Measurements from ENCODE around the gene RNF135. TPM values are rescaled to one million over a fixed set of nuclear protein-coding genes. Genes with fewer than 3 reads are reported as not detected.

Gene RNF135
- total RNA-seq, 4 donors from 2014 or later, result 4.4 to 9.3 (median 6.5) TPM

- no peak overlapping the region for H3K27ac ChIP-seq
- H3K36me3 ChIP-seq, result no peaks in the 10 kb centered on the region
- in situ Hi-C loops (cut with MboI; ENCODE audit: low sequenced_read_pairs in 4 of 4), result no loop called here
- DNase-seq (no peak), ATAC-seq (no peak)
- H3K9me3 ChIP-seq, result no peaks in the 10 kb centered on the region
- no peaks in the 10 kb centered on the region for H3K4me1 ChIP-seq
- H3K27me3 ChIP-seq, result no peaks in the 10 kb centered on the region
- TF ChIP-seq POLR2A (IDR thresholded peaks at IDR 0.05) (no peak), CTCF (IDR thresholded peaks at IDR 0.05 in 4 of 5, conservative IDR thresholded peaks at IDR 0.05 in 1 of 5) (no peak)
- H3K4me3 ChIP-seq, result no peak overlapping the region
- intact Hi-C loops (cut with DNase I; ENCODE audit: low total_unique reads), result no loop called here
Observed at GRCh38 chr17:31048142-31048541, 77.3 kb downstream of the RNF135 start.

- H3K27ac ChIP-seq, result no peak overlapping the region
- no peaks in the 10 kb centered on the region for H3K36me3 ChIP-seq
- H3K4me1 ChIP-seq, result no peaks in the 10 kb centered on the region
- no peaks in the 10 kb centered on the region for H3K9me3 ChIP-seq
- in situ Hi-C loops (cut with MboI; ENCODE audit: low sequenced_read_pairs in 4 of 4), result no loop called here
- intact Hi-C loops (cut with DNase I; ENCODE audit: low total_unique reads), result no loop called here
- no peaks in the 10 kb centered on the region for H3K27me3 ChIP-seq
- TF ChIP-seq POLR2A (IDR thresholded peaks at IDR 0.05), result no peak
- no peak for TF ChIP-seq CTCF (IDR thresholded peaks at IDR 0.05 in 4 of 5, conservative IDR thresholded peaks at IDR 0.05 in 1 of 5)
- no peak for ATAC-seq
- H3K4me3 ChIP-seq, result no peak overlapping the region
- no peak for DNase-seq
Observed at GRCh38 chr17:31048780-31049179, 77.9 kb downstream of the RNF135 start.

Other genes with a start within 250 kb of the RNF135 start
- 1 to 10 TPM; 3.5 to 6.4 (median 5.0) TPM for gene CRLF3, start 146.3 kb upstream of the RNF135 start, total RNA-seq
- gene ATAD5, start 139.1 kb upstream of the RNF135 start, total RNA-seq, result under 1 TPM; 0.10 to 0.39 (median 0.20) TPM
- gene TEFM, start 64.8 kb upstream of the RNF135 start, total RNA-seq, result 10 to 100 TPM in 1 of 4 donors, 1 to 10 TPM in 3; 5.2 to 18.5 (median 8.3) TPM
- 1 to 10 TPM; 1.2 to 4.7 (median 4.3) TPM for gene ADAP2, start 49.1 kb upstream of the RNF135 start, total RNA-seq
- gene NF1, start 123.9 kb downstream of the RNF135 start, total RNA-seq, result 10 to 100 TPM; 23.6 to 47.3 (median 32.0) TPM

All from gastrocnemius medialis (tissue), 4 donors.